Measurements from ENCODE around the gene FAM78B. TPM values are rescaled to one million over a fixed set of nuclear protein-coding genes. Genes with fewer than 3 reads are reported as not detected.

The FAM78B gene
- total RNA-seq, 1 experiment from 2014 or later: not detected

DNA sequence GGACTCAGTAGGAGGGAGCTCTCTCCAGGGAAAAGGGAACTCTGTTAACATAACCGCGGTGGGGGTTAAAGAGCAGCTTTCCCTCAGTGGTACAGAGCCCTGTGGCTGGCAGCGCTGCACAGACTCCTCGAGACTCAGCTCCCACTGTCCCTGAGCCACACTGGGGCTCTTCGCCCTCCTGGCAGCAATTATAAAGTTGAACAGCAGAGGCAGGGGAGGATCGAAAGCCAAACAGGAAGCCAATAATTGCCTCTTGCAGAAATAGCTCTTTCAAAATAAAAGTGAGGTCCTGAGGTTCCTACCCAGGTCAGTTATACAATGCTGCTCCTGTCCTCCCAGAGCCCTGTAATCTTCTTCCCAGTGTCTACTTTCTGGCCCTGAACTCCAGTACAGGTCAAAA, 77.0 kb downstream of the FAM78B start:
- DNase-seq: no peak
- H3K9me3 Mint-ChIP-seq (ENCODE audit: unreplicated experiment): no peaks in the 10 kb centered on the region
- BruUV-seq (replicated peaks): no TSS peak
- peaks cover 8% of the 10 kb centered on the region for H3K27me3 Mint-ChIP-seq (ENCODE audit: insufficient read depth, unreplicated experiment)
- no peaks in the 10 kb centered on the region for H3K36me3 ChIP-seq (ENCODE audit: control insufficient read depth, insufficient read depth, low read length)
- CTCF ChIA-PET: no interaction called here
- intact Hi-C loops (cut with micrococcal nuclease; ENCODE audit: unreplicated experiment): no loop called here
- H3K9me3 ChIP-seq: no peaks in the 10 kb centered on the region
- POLR2A ChIA-PET: no interaction called here
- H3K27me3 ChIP-seq (replicated peaks; ENCODE audit: control insufficient read depth, insufficient read depth, low read length): no peaks in the 10 kb centered on the region
- H3K4me1 ChIP-seq: no peaks in the 10 kb centered on the region
- no peak overlapping the region for H3K4me3 Mint-ChIP-seq (ENCODE audit: unreplicated experiment)
- TF ChIP-seq, protein P1, sequence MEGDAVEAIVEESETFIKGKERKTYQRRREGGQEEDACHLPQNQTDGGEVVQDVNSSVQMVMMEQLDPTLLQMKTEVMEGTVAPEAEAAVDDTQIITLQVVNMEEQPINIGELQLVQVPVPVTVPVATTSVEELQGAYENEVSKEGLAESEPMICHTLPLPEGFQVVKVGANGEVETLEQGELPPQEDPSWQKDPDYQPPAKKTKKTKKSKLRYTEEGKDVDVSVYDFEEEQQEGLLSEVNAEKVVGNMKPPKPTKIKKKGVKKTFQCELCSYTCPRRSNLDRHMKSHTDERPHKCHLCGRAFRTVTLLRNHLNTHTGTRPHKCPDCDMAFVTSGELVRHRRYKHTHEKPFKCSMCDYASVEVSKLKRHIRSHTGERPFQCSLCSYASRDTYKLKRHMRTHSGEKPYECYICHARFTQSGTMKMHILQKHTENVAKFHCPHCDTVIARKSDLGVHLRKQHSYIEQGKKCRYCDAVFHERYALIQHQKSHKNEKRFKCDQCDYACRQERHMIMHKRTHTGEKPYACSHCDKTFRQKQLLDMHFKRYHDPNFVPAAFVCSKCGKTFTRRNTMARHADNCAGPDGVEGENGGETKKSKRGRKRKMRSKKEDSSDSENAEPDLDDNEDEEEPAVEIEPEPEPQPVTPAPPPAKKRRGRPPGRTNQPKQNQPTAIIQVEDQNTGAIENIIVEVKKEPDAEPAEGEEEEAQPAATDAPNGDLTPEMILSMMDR (IDR thresholded peaks at IDR 0.05; ENCODE audit: insufficient read depth in 1 of 2, low read depth in 1 of 2, low read length in 1 of 2, severe bottlenecking in 1 of 2, unreplicated experiment in 1 of 2): no peak
- no peaks in the 10 kb centered on the region for H3K36me3 Mint-ChIP-seq (ENCODE audit: insufficient read depth, unreplicated experiment)
- H3K4me3 ChIP-seq (ENCODE audit: low read depth, low read length): no peak overlapping the region
- H3K4me1 Mint-ChIP-seq (ENCODE audit: low read depth, unreplicated experiment): no peaks in the 10 kb centered on the region
- no peak overlapping the region for H3K27ac Mint-ChIP-seq (ENCODE audit: unreplicated experiment)

DNA sequence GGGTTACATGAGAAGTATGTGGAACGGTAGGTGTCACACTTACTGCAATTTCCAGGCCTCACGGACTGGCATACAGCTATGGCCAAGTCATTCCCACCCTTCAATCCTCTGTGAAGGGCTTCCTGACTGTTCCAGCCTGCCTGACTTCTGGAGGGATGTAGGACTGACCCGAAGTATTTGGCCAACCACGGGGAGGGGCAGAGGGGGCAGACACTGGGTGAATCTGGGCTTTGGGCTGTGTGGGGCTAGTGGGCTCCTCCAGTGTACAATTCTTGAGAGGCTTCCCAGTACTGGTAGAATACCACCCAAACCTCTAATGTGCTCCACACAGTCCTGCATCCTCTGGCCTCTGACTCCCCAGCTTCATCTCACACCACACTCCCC, 78.2 kb downstream of the FAM78B start:
- no peak for DNase-seq
- Histone ChIP-seq H3K4me1 (no peaks in the 10 kb centered on the region), H3K27me3 (replicated peaks; ENCODE audit: control insufficient read depth, insufficient read depth, low read length) (no peaks in the 10 kb centered on the region), H3K36me3 (ENCODE audit: control insufficient read depth, insufficient read depth, low read length) (no peaks in the 10 kb centered on the region), H3K9me3 (no peaks in the 10 kb centered on the region), H3K4me3 (ENCODE audit: low read depth, low read length) (no peak overlapping the region)
- Mint-ChIP-seq H3K9me3 (ENCODE audit: unreplicated experiment) (no peaks in the 10 kb centered on the region), H3K4me1 (ENCODE audit: low read depth, unreplicated experiment) (no peaks in the 10 kb centered on the region), H3K27me3 (ENCODE audit: insufficient read depth, unreplicated experiment) (peaks cover 6% of the 10 kb centered on the region), H3K4me3 (ENCODE audit: unreplicated experiment) (no peak overlapping the region), H3K27ac (ENCODE audit: unreplicated experiment) (no peak overlapping the region), H3K36me3 (ENCODE audit: insufficient read depth, unreplicated experiment) (no peaks in the 10 kb centered on the region)
- ChIA-PET POLR2A (no interaction called here), CTCF (no interaction called here)
- BruUV-seq (replicated peaks): no TSS peak
- TF ChIP-seq, protein P1 (IDR thresholded peaks at IDR 0.05; ENCODE audit: insufficient read depth in 1 of 2, low read depth in 1 of 2, low read length in 1 of 2, severe bottlenecking in 1 of 2, unreplicated experiment in 1 of 2): no peak
- intact Hi-C loops (cut with micrococcal nuclease; ENCODE audit: unreplicated experiment): no loop called here

DNA sequence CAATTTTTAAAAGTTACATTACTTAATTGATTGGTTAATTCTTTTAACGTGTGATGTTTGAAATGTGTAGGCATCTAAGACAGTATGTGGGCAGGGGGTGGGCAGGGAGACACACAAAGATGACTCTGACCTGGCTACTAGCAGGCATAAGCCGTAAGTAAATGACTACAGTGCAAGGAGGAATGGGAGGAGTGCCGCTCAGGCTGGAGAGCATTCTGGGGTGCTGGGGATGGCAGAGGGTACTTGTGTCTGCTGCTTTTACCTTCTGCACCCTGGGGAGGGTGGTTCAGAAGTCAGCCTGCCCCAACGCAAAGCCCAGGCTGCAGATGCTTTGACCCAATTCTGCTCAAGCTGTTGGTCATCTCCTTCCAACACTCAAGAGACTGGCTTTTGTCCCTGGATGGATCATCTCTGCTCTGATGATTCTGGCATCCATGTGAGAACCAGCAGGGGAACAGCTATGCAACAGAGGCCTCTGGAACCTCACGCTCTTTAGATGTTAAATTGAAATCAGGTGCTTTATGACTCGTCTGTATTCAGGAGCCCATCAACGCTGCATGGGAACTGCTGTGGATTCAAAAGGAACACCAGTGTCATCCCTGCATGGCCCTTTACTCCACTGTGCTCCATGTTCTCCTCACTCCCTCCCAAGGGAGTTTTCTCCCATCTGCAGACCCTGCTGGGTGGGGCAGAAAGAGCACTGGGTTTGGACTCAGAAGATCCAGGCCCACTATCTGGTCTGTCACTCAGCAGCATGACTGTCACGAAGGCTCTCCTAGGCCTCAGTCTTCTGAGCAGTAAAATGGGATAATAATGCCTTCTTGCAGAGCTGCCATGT, 78.8 kb downstream of the FAM78B start:
- H3K9me3 ChIP-seq: no peaks in the 10 kb centered on the region
- POLR2A ChIA-PET: no interaction called here
- H3K9me3 Mint-ChIP-seq (ENCODE audit: unreplicated experiment): no peaks in the 10 kb centered on the region

More for the DNA sequence above, 78.8 kb downstream of the FAM78B start:
- intact Hi-C loops (cut with micrococcal nuclease; ENCODE audit: unreplicated experiment): no loop called here
- no peak overlapping the region for H3K4me3 Mint-ChIP-seq (ENCODE audit: unreplicated experiment)
- CTCF ChIA-PET: no interaction called here
- H3K4me3 ChIP-seq (ENCODE audit: low read depth, low read length): no peak overlapping the region
- BruUV-seq (replicated peaks): no TSS peak
- H3K4me1 ChIP-seq: no peaks in the 10 kb centered on the region
- TF ChIP-seq, protein P1 (IDR thresholded peaks at IDR 0.05; ENCODE audit: insufficient read depth in 1 of 2, low read depth in 1 of 2, low read length in 1 of 2, severe bottlenecking in 1 of 2, unreplicated experiment in 1 of 2): no peak
- no peaks in the 10 kb centered on the region for H3K36me3 Mint-ChIP-seq (ENCODE audit: insufficient read depth, unreplicated experiment)
- no peak overlapping the region for H3K27ac Mint-ChIP-seq (ENCODE audit: unreplicated experiment)
- no peaks in the 10 kb centered on the region for H3K27me3 ChIP-seq (replicated peaks; ENCODE audit: control insufficient read depth, insufficient read depth, low read length)
- no peak for DNase-seq
- H3K36me3 ChIP-seq (ENCODE audit: control insufficient read depth, insufficient read depth, low read length): no peaks in the 10 kb centered on the region
- no peaks in the 10 kb centered on the region for H3K4me1 Mint-ChIP-seq (ENCODE audit: low read depth, unreplicated experiment)
- peaks cover 6% of the 10 kb centered on the region for H3K27me3 Mint-ChIP-seq (ENCODE audit: insufficient read depth, unreplicated experiment)
